Mesenchymal stem cell (in vitro differentiated cells and primary cell): ENCODE data around the gene ALK.

Source experiments
- DNase-seq: peaks from one replicate; pipeline ENCODE4 v3.0.0-alpha.2; 2013
- H2AFZ ChIP-seq: one replicate; pipeline ENCODE4 v1.6.1; 2013; ENCODE audit warnings: low read depth, mild to moderate bottlenecking, control low read depth, inconsistent platforms, low read length, moderate library complexity
- H2AK5ac ChIP-seq: 2 replicates; pipeline ENCODE4 v1.6.1; 2013; ENCODE audit warnings: low read length, moderate library complexity, mild to moderate bottlenecking, inconsistent platforms; ENCODE audit not compliant: severe bottlenecking
- H2BK120ac ChIP-seq: one replicate; pipeline ENCODE4 v1.6.1; 2013; ENCODE audit warnings: low read depth, mild to moderate bottlenecking, inconsistent platforms, low read length, moderate library complexity
- H2BK12ac ChIP-seq, 2 experiments: one replicate each; pipeline ENCODE4 v1.6.1; 2013; ENCODE audit warnings: inconsistent platforms in 2 of 2, low read length in 2 of 2, mild to moderate bottlenecking in 2 of 2, moderate library complexity in 2 of 2, control low read depth in 1 of 2
- H2BK15ac ChIP-seq: one replicate; pipeline ENCODE4 v1.6.1; 2013; ENCODE audit warnings: mild to moderate bottlenecking, low read depth, inconsistent platforms; ENCODE audit not compliant: poor library complexity, severe bottlenecking
- H2BK5ac ChIP-seq: 2 replicates; pipeline ENCODE4 v1.6.1; 2013; ENCODE audit warnings: low read depth, mild to moderate bottlenecking, low read length, control low read depth, inconsistent platforms; ENCODE audit not compliant: poor library complexity, severe bottlenecking
- H3K14ac ChIP-seq, 2 experiments: one replicate each; pipeline ENCODE4 v1.6.1; 2013; ENCODE audit warnings: inconsistent platforms in 2 of 2, low read length in 2 of 2, control low read depth in 1 of 2, mild to moderate bottlenecking in 1 of 2, moderate library complexity in 1 of 2
- H3K18ac ChIP-seq, 2 experiments: one replicate each; pipeline ENCODE4 v1.6.1; 2013; ENCODE audit warnings: inconsistent platforms in 2 of 2, low read length in 2 of 2, control low read depth in 1 of 2, low read depth in 1 of 2, mild to moderate bottlenecking in 1 of 2
- H3K23ac ChIP-seq, 2 experiments: one replicate each; pipeline ENCODE4 v1.6.1; 2013; ENCODE audit warnings: inconsistent platforms in 2 of 2, low read length in 2 of 2, mild to moderate bottlenecking in 2 of 2, moderate library complexity in 2 of 2, control low read depth in 1 of 2
- H3K27ac ChIP-seq: 2 replicates; pipeline ENCODE4 v1.5.1; 2013; ENCODE audit warnings: mild to moderate bottlenecking, moderate library complexity, low read length, control low read depth, inconsistent platforms; ENCODE audit not compliant: poor library complexity, severe bottlenecking
- H3K27me3 ChIP-seq, 2 experiments: 2 replicates each; pipeline versions ENCODE4 v1.6.1 to v1.7.0; 2013; ENCODE audit warnings: low read length in 2 of 2, mild to moderate bottlenecking in 2 of 2, moderate library complexity in 2 of 2, control low read depth in 1 of 2, inconsistent platforms in 1 of 2; ENCODE audit not compliant: control insufficient read depth in 1 of 2, insufficient read depth in 1 of 2
- H3K36me3 ChIP-seq, 2 experiments: 2 replicates each; pipeline versions ENCODE4 v1.6.1 to v1.7.0; 2013; ENCODE audit warnings: low read length in 2 of 2, control low read depth in 1 of 2, inconsistent platforms in 1 of 2, low read depth in 1 of 2, mild to moderate bottlenecking in 1 of 2; ENCODE audit not compliant: insufficient read depth in 2 of 2, control insufficient read depth in 1 of 2
- H3K4ac ChIP-seq, 2 experiments: one replicate each; pipeline ENCODE4 v1.6.1; 2013; ENCODE audit warnings: inconsistent platforms in 2 of 2, low read length in 2 of 2, mild to moderate bottlenecking in 2 of 2, moderate library complexity in 2 of 2, control low read depth in 1 of 2, low read depth in 1 of 2
- H3K4me1 ChIP-seq: 2 replicates; pipeline ENCODE4 v1.6.1; 2013; ENCODE audit warnings: low read depth, low read length, control low read depth; ENCODE audit not compliant: control insufficient read depth, insufficient read depth
- H3K4me2 ChIP-seq: 2 replicates; pipeline ENCODE4 v1.6.1; 2013; ENCODE audit warnings: low read length, mild to moderate bottlenecking, inconsistent platforms; ENCODE audit not compliant: poor library complexity, severe bottlenecking
- H3K4me3 ChIP-seq, 2 experiments: 2 replicates each; pipeline versions ENCODE4 v1.5.1 to v1.7.0; 2013; ENCODE audit warnings: low read length in 2 of 2, mild to moderate bottlenecking in 2 of 2, control low read depth in 1 of 2, low read depth in 1 of 2; ENCODE audit not compliant: insufficient read depth in 1 of 2
- H3K79me1 ChIP-seq: replicated peaks from 2 replicates; pipeline ENCODE4 v1.6.1; 2013; ENCODE audit warnings: mild to moderate bottlenecking, control low read depth, low read length, inconsistent platforms; ENCODE audit not compliant: poor library complexity, severe bottlenecking
- H3K9ac ChIP-seq: 2 replicates; pipeline ENCODE4 v1.7.0; 2013; ENCODE audit warnings: mild to moderate bottlenecking, low read length, moderate library complexity
- H3K9me3 ChIP-seq: 2 replicates; pipeline ENCODE4 v1.7.0; 2013; ENCODE audit warnings: mild to moderate bottlenecking, low read length; ENCODE audit not compliant: control insufficient read depth
- H4K8ac ChIP-seq: one replicate; pipeline ENCODE4 v1.6.1; 2013; ENCODE audit warnings: inconsistent platforms, mild to moderate bottlenecking, low read length, moderate library complexity
- H4K91ac ChIP-seq: one replicate; pipeline ENCODE4 v1.6.1; 2013; ENCODE audit warnings: mild to moderate bottlenecking, low read length, inconsistent platforms
- WGBS: methylation state at CpG from one replicate; pipeline ENCODE4 v1.1.7; 2013; ENCODE audit warnings: mixed read lengths; 5-methylcytosine and 5-hydroxymethylcytosine counted together

The ALK gene

DNA sequence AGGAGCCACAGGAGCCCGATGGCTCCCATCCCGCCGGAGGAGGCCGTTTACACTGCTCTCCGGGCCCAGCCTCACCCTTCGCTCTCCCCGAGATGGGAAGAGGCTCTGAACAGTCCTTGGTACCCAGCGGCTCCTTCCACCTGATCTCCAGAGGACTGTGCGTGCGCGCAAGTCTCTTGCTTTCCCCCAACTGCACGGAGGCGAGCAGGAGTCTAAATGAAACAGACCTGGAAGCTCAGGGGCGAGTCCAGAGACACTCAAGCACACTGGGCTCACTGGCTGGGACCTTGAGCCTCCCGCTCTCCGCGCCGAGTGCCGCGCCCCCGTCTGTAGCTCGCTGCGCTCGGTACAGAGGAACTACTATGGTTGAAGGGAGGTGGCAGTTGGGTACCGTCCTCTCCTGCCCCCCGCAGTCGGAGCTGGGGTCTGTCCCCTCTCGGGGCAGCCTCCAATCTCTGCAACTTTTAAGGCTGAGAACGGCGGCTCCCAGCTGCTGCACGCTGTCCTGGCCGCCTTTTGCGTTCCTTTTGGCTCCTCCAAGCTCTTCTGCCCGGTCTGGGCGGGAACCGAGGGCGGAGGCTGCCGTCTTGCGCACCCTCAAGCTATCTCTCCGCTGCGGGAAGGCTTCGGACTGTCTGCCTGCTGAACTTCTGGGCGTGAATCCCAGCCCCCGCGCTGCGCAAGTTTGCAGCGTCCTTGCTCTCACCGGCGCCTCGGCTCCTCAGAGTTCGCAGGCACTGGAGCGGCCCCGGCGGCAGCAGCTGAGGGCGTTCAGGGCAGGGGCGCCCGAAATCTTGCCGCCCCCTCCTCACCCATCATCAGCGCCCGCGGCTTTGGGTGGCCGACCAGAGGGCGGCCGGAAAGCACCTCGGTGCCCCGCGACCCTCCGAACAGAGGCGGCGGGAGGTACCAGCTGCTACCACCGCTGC is 491 bp downstream of the ALK start:
- Histone ChIP-seq H2AK5ac (no peak overlapping the region), H4K91ac (no peak overlapping the region), H2BK12ac (no peak overlapping the region), H3K18ac (no peak overlapping the region), H2BK120ac (no peak overlapping the region), H3K36me3 (no peaks in the 10 kb centered on the region), H3K27me3 (peaks cover 42 to 50% of the 10 kb centered on the region in 2 experiments), H3K9me3 (no peaks in the 10 kb centered on the region), H3K27ac (no peak overlapping the region), H4K8ac (no peak overlapping the region), H2AFZ (no peak overlapping the region), H3K4me3 (peak overlapping the region; percentile 25 to 85), H2BK5ac (no peak overlapping the region), H3K23ac (no peak overlapping the region), H3K4me1 (peaks cover 20% of the 10 kb centered on the region), H3K14ac (no peak overlapping the region), H2BK15ac (no peak overlapping the region), H3K79me1 (no peaks in the 10 kb centered on the region), H3K4me2 (peak overlapping the region; percentile 72), H3K9ac (peak overlapping the region; percentile 26), H3K4ac (no peak overlapping the region)
- DNase-seq, result no peak
- WGBS, result 2% methylated on average over 60 of the region's 71 CpGs

DNA sequence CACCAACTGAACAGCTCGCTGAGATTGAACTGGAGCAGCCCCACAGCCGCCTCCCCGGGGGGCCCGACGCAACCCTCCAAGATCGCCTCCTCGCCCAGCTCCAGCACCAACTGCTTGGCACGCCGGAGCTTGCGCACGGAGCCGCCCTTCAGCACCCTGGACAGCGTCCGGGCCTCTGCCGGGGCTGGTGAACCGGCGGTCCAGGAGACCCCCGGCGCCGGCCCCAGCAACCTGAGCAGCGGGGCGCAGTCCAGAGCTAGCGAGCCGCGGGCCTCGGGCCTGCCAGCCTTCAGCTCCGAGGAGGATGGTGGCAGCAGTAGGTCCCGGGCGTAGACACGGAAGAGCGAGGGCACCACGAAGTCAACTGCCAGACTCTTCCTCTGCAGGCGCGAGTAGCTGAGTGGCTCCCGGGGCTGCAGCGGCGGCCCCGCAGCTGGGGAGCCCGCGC is 1.2 kb downstream of the ALK start:
- Histone ChIP-seq H3K9ac (no peak overlapping the region), H3K27ac (no peak overlapping the region), H3K4ac (no peak overlapping the region), H3K23ac (no peak overlapping the region), H3K4me1 (peaks cover 20% of the 10 kb centered on the region), H3K4me2 (peak overlapping the region; percentile 53), H2AFZ (no peak overlapping the region), H3K18ac (no peak overlapping the region), H4K8ac (no peak overlapping the region), H3K36me3 (no peaks in the 10 kb centered on the region), H2AK5ac (no peak overlapping the region), H2BK15ac (no peak overlapping the region), H3K9me3 (no peaks in the 10 kb centered on the region), H2BK12ac (no peak overlapping the region), H2BK5ac (no peak overlapping the region), H4K91ac (no peak overlapping the region), H3K14ac (no peak overlapping the region), H3K27me3 (peaks cover 42 to 47% of the 10 kb centered on the region in 2 experiments), H3K79me1 (no peaks in the 10 kb centered on the region), H3K4me3 (peak overlapping the region in 1 of 2 experiments; percentile 85), H2BK120ac (no peak overlapping the region)
- WGBS, result 2% methylated on average over 40 of the region's 40 CpGs
- DNase-seq, result peak; percentile 28

DNA sequence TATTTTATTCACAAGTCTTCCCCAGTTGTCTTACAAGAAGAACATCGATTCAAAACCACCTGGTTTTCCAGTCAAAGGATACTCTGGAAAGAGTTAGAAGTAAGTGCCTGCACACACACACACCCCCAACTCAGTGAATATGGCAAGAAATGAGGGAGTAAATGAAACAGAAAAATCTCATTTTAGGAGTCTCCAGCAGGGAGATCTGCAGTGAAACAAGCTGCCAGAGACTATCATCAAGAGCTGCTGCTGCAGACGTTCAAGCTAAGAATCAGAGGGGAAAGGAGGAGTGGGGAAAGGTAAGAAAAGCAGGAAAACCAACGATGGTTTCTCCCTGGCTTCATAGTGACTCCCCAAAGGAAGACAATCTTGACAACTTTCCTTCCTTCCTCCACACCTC is 2.4 kb downstream of the ALK start:
- Histone ChIP-seq H3K4me3 (peak overlapping the region in 1 of 2 experiments; percentile 85), H4K91ac (no peak overlapping the region), H2BK5ac (no peak overlapping the region), H2AK5ac (no peak overlapping the region), H3K36me3 (no peaks in the 10 kb centered on the region), H3K9ac (no peak overlapping the region), H2BK120ac (no peak overlapping the region), H3K18ac (no peak overlapping the region), H4K8ac (no peak overlapping the region), H2BK15ac (no peak overlapping the region), H3K27ac (no peak overlapping the region), H2BK12ac (no peak overlapping the region), H3K27me3 (peaks cover 38 to 42% of the 10 kb centered on the region in 2 experiments), H3K4me2 (no peak overlapping the region), H3K4me1 (peaks cover 20% of the 10 kb centered on the region), H3K4ac (no peak overlapping the region), H3K9me3 (no peaks in the 10 kb centered on the region), H3K23ac (no peak overlapping the region), H2AFZ (no peak overlapping the region), H3K14ac (no peak overlapping the region), H3K79me1 (no peaks in the 10 kb centered on the region)
- WGBS, result 44% methylated on average over 1 of the region's 3 CpGs
- no peak for DNase-seq

DNA sequence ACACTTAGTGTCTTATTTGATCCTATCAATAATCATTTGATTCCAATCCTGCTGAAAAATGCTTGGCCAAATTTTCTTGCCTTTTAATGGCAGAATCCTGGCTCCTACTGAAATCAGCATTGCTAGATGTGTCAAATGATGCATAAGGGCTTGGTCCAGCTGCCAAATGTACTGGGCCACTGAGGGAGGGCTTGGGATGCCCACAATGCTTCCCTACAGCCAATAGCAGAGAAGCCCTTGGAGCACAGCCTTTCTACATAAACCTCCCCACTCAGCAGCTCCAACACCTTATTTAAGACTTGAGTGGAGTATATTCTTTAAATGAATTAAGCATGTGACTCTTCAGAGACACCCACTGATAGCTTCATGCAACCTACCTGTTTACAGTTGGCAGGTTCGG is 3.6 kb downstream of the ALK start:
- no peak for DNase-seq
- H2BK5ac ChIP-seq, result no peak overlapping the region
- no peaks in the 10 kb centered on the region for H3K36me3 ChIP-seq
- no peak overlapping the region for H3K4ac ChIP-seq
- no peak overlapping the region for H4K8ac ChIP-seq
- no peak overlapping the region for H3K18ac ChIP-seq
- no peak overlapping the region for H3K9ac ChIP-seq
- H3K27ac ChIP-seq, result no peak overlapping the region
- H3K9me3 ChIP-seq, result no peaks in the 10 kb centered on the region
- H4K91ac ChIP-seq, result no peak overlapping the region
- no peak overlapping the region for H3K4me3 ChIP-seq
- H3K79me1 ChIP-seq, result no peaks in the 10 kb centered on the region
- no peak overlapping the region for H2AK5ac ChIP-seq
- H2BK120ac ChIP-seq, result no peak overlapping the region
- peaks cover 37 to 41% of the 10 kb centered on the region in 2 experiments for H3K27me3 ChIP-seq
- no peak overlapping the region for H2BK12ac ChIP-seq
- H2AFZ ChIP-seq, result no peak overlapping the region
- H3K4me2 ChIP-seq, result no peak overlapping the region
- H3K23ac ChIP-seq, result no peak overlapping the region
- H3K4me1 ChIP-seq, result peaks cover 20% of the 10 kb centered on the region
- no peak overlapping the region for H3K14ac ChIP-seq
- H2BK15ac ChIP-seq, result no peak overlapping the region
- 40% methylated on average over 1 of the region's 1 CpG for WGBS
